Keratinocyte (primary cell): ENCODE measurements around the gene TLR1. TPM values are rescaled to one million over a fixed set of nuclear protein-coding genes. Genes with fewer than 3 reads are reported as not detected.

ENCODE experiments used
- DNase-seq: peaks from one replicate; pipeline ENCODE4 v3.0.0-alpha.2; 2011; ENCODE audit warnings: low read depth, missing footprints, low spot score
- FAIRE-seq: peaks from 2 replicates; lab custom pipeline; 2011; peaks lifted over from hg19 to GRCh38; lab: Jason Lieb, UNC
- H2AFZ ChIP-seq: 2 replicates; pipeline ENCODE4 v1.6.0; 2012; ENCODE audit warnings: low read length, control low read depth, inconsistent platforms; ENCODE audit not compliant: control insufficient read depth
- H3K27ac ChIP-seq: 2 replicates; pipeline ENCODE4 v1.5.1; 2011; ENCODE audit warnings: low read length; ENCODE audit not compliant: control insufficient read depth, insufficient read depth
- H3K27me3 ChIP-seq: 3 replicates; pipeline ENCODE4 v1.6.0; 2011; ENCODE audit warnings: low read length; ENCODE audit not compliant: control insufficient read depth, insufficient read depth; ENCODE audit errors: extremely low read depth
- H3K36me3 ChIP-seq, 2 experiments: 2 replicates in 1 of 2; 3 replicates in 1 of 2; pipeline ENCODE4 v1.5.1; 2011; ENCODE audit warnings: low read length in 2 of 2, mild to moderate bottlenecking in 1 of 2; ENCODE audit not compliant: control insufficient read depth in 2 of 2, insufficient read depth in 2 of 2; ENCODE audit errors: extremely low read depth in 1 of 2
- H3K4me1 ChIP-seq: 3 replicates; pipeline ENCODE4 v1.5.1; 2011; ENCODE audit warnings: low read length; ENCODE audit not compliant: control insufficient read depth, insufficient read depth; ENCODE audit errors: extremely low read depth
- H3K4me2 ChIP-seq: 3 replicates; pipeline ENCODE4 v1.6.0; 2011; ENCODE audit warnings: low read depth, low read length; ENCODE audit not compliant: control insufficient read depth, insufficient read depth; ENCODE audit errors: extremely low read depth
- H3K4me3 ChIP-seq, 3 experiments: fragments of 200-600 bp in 1 of 3; sonication (generic) in 1 of 3; 2 replicates in 2 of 3; 3 replicates in 1 of 3; pipeline ENCODE4 v1.5.1; 2011 to 2016; ENCODE audit warnings: low read length in 3 of 3, mild to moderate bottlenecking in 3 of 3, control low read depth in 2 of 3, inconsistent platforms in 1 of 3, low read depth in 1 of 3, mixed read lengths in 1 of 3, mixed run types in 1 of 3, moderate library complexity in 1 of 3; ENCODE audit not compliant: control insufficient read depth in 2 of 3, insufficient read depth in 2 of 3; ENCODE audit errors: extremely low read depth in 1 of 3
- H3K79me2 ChIP-seq: 2 replicates; pipeline ENCODE4 v1.6.0; 2012; ENCODE audit warnings: low read length; ENCODE audit not compliant: control insufficient read depth, insufficient read depth
- H3K9ac ChIP-seq: 3 replicates; pipeline ENCODE4 v1.6.0; 2011; ENCODE audit warnings: low read length; ENCODE audit not compliant: control insufficient read depth, insufficient read depth; ENCODE audit errors: extremely low read depth
- H3K9me1 ChIP-seq: 3 replicates; pipeline ENCODE4 v1.6.0; 2011; ENCODE audit warnings: low read length; ENCODE audit not compliant: control insufficient read depth, insufficient read depth; ENCODE audit errors: extremely low read depth
- H3K9me3 ChIP-seq: 2 replicates; pipeline ENCODE4 v1.5.1; 2012; ENCODE audit warnings: low read depth, low read length; ENCODE audit not compliant: control insufficient read depth
- H4K20me1 ChIP-seq: 3 replicates; pipeline ENCODE4 v1.6.0; 2011; ENCODE audit warnings: low read length; ENCODE audit not compliant: control insufficient read depth, insufficient read depth; ENCODE audit errors: extremely low read depth
- EZH2 ChIP-seq: IDR thresholded peaks from one replicate; pipeline ENCODE4 v1.6.1; 2012; ENCODE audit warnings: inconsistent platforms, mild to moderate bottlenecking, low read length, moderate library complexity
- dilution Hi-C: fragments of 300-500 bp; cut with MboI; formaldehyde crosslinking; loops from one replicate; pipeline ENCODE4 v1.7.0; 2020; ENCODE audit warnings: low sequenced_read_pairs; ENCODE audit not compliant: extremely low pct_ligation_motif_present
- polyA plus RNA-seq, 5 experiments: library from polyadenylated mRNA; depleted of rRNA in 3 of 5; stranded (reverse) in 3 of 5; stranded (forward) in 1 of 5; unstranded in 1 of 5; fragments of >200 nt; gene quantifications; 1 replicate in 1 of 5; 2 replicates in 3 of 5; 3 replicates in 1 of 5; pipeline versions ENCODE4 v1.2.1 to v1.2.3, GENCODE V29; 2011 to 2012; ENCODE audit warnings: missing spikeins in 2 of 5, low read depth in 1 of 5, low replicate concordance in 1 of 5
- TF ChIP-seq, protein P1 (sequence below), 3 experiments: IDR thresholded peaks in 1 of 3; conservative IDR thresholded peaks in 1 of 3; optimal IDR thresholded peaks in 1 of 3; 2 replicates in 2 of 3; 3 replicates in 1 of 3; pipeline versions ENCODE3 to v1.5.1; 2011; ENCODE audit warnings: low read length in 3 of 3, mild to moderate bottlenecking in 3 of 3, moderate library complexity in 2 of 3, control low read depth in 1 of 3, inconsistent platforms in 1 of 3; ENCODE audit not compliant: insufficient read depth in 2 of 3; ENCODE audit errors: extremely low read depth in 1 of 3

Gene TLR1
- polyA plus RNA-seq, 1 donor (not counting 4 experiments of a cell fraction or from before 2014, with no cell fraction given), result 0.73 TPM

DNA sequence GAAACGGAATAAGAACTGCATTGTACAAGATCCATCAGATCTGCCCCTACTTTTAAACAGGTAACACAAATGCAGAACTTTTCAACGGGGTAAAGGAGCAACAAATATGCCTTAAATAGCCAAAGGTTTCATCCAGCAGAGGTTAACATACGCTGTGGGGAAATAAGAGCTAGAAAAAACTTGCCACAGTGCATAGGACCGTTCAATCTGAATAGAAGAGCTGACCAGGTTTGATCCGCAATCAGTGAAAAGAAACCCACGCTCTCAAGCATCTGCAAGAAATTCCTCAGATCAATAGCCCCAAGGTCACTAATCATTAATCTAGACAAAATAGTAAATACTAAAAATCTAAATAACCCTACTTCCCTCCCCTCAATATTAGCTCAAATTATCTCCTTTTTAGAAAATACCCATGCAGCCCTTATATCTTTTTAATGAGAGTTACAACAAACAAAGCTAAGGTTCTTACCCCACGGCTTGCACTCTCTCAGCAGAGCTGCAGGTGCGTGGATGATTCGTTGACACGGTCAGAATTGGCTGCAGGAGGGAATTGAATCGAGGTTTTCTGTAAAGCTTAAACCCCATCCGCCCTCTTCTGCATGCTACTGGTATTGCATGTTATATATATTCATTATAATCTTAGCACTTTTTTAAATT, 22.0 kb downstream of the TLR1 start, which contains the start of gene TLR10:
TLR10 (minus strand) TSS at position 539 of the 657 bp plus-strand sequence. CDS start 7,400 bp downstream, outside the sequence.
- H3K79me2 ChIP-seq, result no peaks in the 10 kb centered on the region
- no peaks in the 10 kb centered on the region for H4K20me1 ChIP-seq
- no peaks in the 10 kb centered on the region for H3K36me3 ChIP-seq
- no peak within 1 kb of the TSS for H2AFZ ChIP-seq
- no peak within 1 kb of the TSS for H3K4me3 ChIP-seq
- H3K4me2 ChIP-seq, result no peak within 1 kb of the TSS
- no peak within 1 kb of the TSS for H3K9ac ChIP-seq
- H3K9me3 ChIP-seq, result no peaks in the 10 kb centered on the region
- no peaks in the 10 kb centered on the region for H3K9me1 ChIP-seq
- peak; percentile 34 for FAIRE-seq
- H3K27ac ChIP-seq, result no peak within 1 kb of the TSS
- TF ChIP-seq, protein P1, sequence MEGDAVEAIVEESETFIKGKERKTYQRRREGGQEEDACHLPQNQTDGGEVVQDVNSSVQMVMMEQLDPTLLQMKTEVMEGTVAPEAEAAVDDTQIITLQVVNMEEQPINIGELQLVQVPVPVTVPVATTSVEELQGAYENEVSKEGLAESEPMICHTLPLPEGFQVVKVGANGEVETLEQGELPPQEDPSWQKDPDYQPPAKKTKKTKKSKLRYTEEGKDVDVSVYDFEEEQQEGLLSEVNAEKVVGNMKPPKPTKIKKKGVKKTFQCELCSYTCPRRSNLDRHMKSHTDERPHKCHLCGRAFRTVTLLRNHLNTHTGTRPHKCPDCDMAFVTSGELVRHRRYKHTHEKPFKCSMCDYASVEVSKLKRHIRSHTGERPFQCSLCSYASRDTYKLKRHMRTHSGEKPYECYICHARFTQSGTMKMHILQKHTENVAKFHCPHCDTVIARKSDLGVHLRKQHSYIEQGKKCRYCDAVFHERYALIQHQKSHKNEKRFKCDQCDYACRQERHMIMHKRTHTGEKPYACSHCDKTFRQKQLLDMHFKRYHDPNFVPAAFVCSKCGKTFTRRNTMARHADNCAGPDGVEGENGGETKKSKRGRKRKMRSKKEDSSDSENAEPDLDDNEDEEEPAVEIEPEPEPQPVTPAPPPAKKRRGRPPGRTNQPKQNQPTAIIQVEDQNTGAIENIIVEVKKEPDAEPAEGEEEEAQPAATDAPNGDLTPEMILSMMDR (optimal IDR thresholded peaks at IDR 0.05 in 1 of 3, IDR thresholded peaks at IDR 0.05 in 1 of 3, conservative IDR thresholded peaks at IDR 0.05 in 1 of 3; ENCODE audit: extremely low read depth in 1 of 3, insufficient read depth in 2 of 3, low read length in 3 of 3), result peak; percentile 37 to 54 (median 50)
- TF ChIP-seq EZH2, result no peak
- no peak for DNase-seq
- dilution Hi-C loops, result no loop called here
- no peaks in the 10 kb centered on the region for H3K27me3 ChIP-seq
- H3K4me1 ChIP-seq, result no peaks in the 10 kb centered on the region

DNA sequence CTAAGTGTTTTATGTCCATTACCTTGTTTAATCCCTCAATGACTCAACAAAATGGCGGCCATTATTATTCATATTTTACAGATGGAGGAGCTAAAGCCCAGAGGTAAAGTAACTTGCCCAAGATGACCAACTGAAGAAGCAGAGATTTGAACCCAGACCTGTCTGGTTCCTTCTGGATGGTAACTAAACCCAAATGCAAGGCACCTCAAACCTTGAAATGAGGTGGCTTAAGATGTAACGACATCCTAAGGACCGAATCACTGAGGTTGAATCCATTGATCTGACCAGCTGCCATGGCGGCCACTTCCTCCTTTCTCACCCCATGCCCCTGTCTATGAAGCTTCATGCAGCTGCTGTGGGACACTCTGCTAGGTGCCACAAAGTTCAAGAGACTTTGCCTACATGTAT, 22.7 kb downstream of the TLR1 start:
- Histone ChIP-seq H3K79me2 (no peaks in the 10 kb centered on the region), H4K20me1 (no peaks in the 10 kb centered on the region), H3K4me3 (no peak overlapping the region), H3K9me1 (no peaks in the 10 kb centered on the region), H3K27ac (no peak overlapping the region), H3K27me3 (no peaks in the 10 kb centered on the region), H2AFZ (no peak overlapping the region), H3K36me3 (no peaks in the 10 kb centered on the region), H3K4me2 (no peak overlapping the region), H3K9me3 (no peaks in the 10 kb centered on the region), H3K9ac (no peak overlapping the region), H3K4me1 (no peaks in the 10 kb centered on the region)
- DNase-seq, result no peak
- TF ChIP-seq EZH2, result no peak
- TF ChIP-seq, protein P1 (optimal IDR thresholded peaks at IDR 0.05 in 1 of 3, IDR thresholded peaks at IDR 0.05 in 1 of 3, conservative IDR thresholded peaks at IDR 0.05 in 1 of 3; ENCODE audit: extremely low read depth in 1 of 3, insufficient read depth in 2 of 3, low read length in 3 of 3), result no peak
- FAIRE-seq, result no peak
- dilution Hi-C loops, result no loop called here
